GM19468 (cell line): ENCODE results near the gene MTCH2.

Experiments
- ATAC-seq: cut with Tn5 transposase; IDR thresholded peaks from one replicate; pipeline ENCODE4 v1.9.1; 2021; ENCODE audit warnings: mild to moderate bottlenecking, moderate library complexity, moderate number of reproducible peaks; ENCODE audit not compliant: unreplicated experiment; ENCODE audit errors: extremely low read depth

Gene MTCH2

GRCh38 chr11:47592970-47593369 lies 49.4 kb downstream of the MTCH2 start:
- ATAC-seq, result no peak

DNA sequence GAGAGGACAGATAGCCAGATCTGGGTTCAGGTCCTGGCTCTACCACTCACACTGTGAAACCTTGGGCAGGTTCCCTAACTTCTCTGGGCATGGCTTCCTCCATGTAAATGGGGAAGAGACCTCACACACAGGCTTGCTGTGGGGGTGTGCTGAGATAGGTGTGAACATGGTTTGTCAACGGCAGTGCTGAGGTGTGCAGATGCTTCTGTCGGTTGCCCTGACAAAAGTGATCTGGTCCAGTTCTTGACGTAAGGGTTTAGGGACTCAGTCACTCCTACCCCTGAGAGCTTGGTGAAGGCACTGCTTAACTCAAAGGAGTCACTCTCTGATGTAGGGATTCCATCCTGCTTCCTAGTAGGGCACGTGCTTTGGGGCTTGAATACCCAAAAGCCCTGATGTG lies 50.1 kb downstream of the MTCH2 start:
- no peak for ATAC-seq

DNA sequence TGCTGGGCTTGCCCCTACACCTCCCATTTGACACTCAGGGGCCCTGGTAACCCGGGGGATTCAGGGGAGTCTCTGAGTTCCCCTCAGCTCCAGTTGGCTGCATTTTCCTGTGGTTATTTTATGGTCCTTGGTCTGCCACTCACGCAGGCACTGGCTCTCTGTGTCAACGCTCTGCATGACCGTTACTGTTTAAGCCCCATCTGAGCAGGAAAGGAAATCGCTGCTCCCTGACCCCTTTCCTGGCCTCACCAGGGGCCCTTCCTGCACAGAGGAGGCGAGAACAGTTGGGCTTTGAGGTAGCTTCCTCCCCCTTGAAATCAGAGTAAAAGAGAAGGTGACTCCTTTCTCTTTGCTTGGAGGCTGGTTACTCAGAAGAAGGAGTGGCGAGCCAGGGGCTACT lies 50.6 kb downstream of the MTCH2 start:
- ATAC-seq, result no peak

GRCh38 chr11:47589977-47590861 lies 52.1 kb downstream of the MTCH2 start:
- ATAC-seq, result no peak

GRCh38 chr11:47589584-47589976 lies 52.8 kb downstream of the MTCH2 start:
- no peak for ATAC-seq

DNA sequence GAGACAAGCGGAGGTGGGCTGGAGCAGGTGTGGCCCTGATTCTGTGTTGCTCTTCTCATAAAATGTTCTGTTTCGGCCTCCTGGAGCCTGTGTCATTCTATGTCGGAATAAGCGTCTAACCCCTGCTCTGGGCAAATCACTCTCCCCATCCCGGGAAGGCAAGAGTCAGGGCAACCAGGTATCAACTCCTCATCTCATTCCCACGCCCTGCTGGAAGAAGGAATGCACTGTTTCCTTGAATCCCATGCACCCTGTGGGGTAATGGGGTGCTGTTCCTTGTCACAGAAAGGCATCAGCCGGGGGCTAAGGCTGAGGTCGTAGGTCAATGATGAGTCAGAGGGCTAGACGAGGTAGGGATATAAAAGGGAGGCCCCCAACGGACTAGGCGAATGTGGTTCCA lies 53.2 kb downstream of the MTCH2 start:
- ATAC-seq, result no peak

- no peak for ATAC-seq
These were observed 54.5 kb downstream of the MTCH2 start for GRCh38 chr11:47587723-47588326.

GRCh38 chr11:47587039-47587716 lies 55.2 kb downstream of the MTCH2 start:
- ATAC-seq, result no peak

DNA sequence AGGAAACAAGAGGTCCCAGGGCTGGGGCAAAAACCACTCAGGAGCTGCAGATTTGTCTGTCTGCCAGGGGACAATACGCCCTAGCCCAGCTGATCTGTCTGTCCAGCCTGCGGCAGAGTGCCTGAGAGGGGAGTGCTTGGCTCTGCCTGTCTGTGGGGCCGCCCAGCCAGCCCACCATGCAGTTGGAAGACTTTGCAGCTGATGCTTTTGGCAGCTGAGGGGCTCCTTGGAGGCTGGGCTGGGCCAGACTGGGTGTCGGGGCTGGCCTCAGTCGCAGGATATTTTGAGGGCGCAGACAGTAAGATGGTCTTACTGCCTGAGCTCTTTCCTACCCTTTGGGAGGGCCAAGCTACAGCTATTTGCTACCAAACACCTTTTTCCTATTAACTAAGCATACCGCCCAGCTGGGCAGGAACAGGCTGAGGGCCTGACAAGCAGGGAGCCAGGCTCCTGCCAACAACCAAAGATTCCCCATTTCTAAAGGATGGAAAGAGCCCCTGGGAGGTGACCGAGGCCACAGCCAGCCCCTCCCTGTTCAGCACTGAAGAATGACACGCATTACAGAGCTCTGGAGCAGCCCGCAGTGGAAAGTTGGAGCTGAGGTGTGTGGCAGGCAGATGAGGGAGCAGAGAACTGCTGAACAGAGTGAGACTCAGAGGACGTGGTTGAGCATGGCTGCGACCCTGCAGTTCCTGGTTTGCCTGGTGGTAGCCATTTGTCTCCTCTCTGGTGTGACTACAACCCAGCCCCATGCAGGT lies 56.1 kb downstream of the MTCH2 start, which contains the start of gene FAM180B:
TSS of gene FAM180B (plus strand) at position 581 of the 758 bp plus-strand sequence. CDS start at position 672, 91 bp downstream.
- ATAC-seq, result no peak

GRCh38 chr11:47583844-47584243 lies 58.5 kb downstream of the MTCH2 start:
- no peak for ATAC-seq

DNA sequence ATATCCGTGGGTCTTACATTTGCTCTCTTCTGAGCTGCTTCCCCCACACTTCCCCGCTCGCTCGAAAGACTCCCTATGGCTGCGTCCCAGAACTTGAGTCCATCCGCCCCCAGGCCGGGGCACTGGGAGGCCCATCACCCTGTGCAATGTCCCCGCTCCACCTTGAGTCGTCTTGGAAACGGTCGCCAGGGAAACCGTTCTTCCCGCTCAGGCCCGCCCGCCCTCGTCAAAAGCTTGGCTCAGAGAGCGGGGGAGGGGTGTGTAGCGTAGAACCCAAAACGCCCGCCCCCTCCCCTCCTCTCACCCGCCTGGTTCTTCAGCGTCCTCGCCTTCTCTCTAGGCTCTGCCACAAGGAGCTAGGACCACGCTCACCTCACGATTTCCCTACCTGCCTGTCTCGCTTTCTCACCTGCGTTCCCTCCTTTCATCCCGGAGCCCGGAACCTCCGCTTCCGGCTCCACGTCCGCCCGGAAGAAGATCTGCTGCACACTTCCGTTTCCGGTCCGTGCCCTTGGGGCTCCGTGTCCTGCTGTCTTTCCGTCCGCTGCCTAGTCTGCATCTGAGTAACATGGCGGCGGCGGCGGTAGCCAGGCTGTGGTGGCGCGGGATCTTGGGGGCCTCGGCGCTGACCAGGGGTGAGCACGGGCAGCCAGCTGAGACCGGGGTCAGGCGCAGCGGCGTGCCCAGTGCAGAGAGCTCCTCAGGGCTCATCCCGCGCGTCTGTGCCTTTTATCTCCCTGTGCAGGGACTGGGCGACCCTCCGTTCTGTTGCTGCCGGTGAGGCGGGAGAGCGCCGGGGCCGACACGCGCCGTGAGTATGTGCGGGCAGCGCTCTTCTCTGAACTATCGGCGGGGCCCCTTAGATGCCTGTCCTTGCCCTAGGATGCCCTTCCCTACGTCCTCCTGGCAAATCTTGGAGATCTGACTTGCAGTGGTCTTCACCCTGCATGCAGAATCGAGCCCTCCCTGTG lies 63.5 kb downstream of the MTCH2 start, which contains the start of the genes KBTBD4 and NDUFS3:
TSS of gene KBTBD4 (minus strand) at position 447 of the 971 bp plus-strand sequence. CDS start at position 428, 19 bp downstream.
TSS of gene NDUFS3 (plus strand) at position 551 of the 971 bp plus-strand sequence. CDS start at position 569, 18 bp downstream.
- ATAC-seq, result peak; percentile 88

GRCh38 chr11:47577460-47578041 lies 64.8 kb downstream of the MTCH2 start:
- ATAC-seq, result no peak

DNA sequence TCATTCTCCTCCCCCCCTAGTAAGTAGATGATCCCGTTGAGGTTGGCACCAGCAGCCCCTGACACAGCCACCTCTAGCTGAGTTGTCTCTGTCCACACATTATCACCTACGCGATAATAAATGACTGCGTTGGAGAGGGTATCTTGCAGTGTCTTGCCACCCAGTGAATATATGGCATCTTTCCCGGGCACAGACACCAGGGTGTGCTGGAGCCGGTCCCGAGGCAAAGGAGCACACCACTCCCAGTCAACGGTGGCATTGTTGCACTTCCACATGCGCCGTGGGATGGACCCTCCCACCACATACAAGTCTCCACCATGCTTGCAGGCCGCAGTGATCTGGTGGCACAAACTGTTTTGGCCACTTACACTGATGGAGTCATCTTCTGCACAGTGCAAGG lies 69.0 kb downstream of the MTCH2 start:
- no peak for ATAC-seq

GRCh38 chr11:47572715-47573255 lies 69.6 kb downstream of the MTCH2 start:
- no peak for ATAC-seq

DNA sequence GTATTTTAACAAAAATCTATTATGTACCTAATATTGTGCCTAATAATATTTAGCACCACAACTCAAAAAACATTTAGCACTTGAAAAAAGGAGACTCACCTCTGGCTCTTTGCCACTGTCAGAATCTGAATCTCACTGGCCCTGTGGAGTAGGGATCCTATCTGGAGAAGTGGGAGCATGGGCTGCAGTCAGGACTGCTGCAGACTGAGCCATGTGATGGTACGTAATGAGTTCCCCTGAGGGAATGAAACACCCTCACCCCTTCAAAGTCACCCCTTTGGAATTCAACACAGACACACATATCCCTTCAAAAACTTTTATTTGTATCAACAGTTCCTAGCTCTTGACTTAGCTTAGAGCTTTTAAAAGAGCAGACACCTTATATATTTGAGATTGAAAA lies 70.5 kb downstream of the MTCH2 start:
- ATAC-seq, result no peak

DNA sequence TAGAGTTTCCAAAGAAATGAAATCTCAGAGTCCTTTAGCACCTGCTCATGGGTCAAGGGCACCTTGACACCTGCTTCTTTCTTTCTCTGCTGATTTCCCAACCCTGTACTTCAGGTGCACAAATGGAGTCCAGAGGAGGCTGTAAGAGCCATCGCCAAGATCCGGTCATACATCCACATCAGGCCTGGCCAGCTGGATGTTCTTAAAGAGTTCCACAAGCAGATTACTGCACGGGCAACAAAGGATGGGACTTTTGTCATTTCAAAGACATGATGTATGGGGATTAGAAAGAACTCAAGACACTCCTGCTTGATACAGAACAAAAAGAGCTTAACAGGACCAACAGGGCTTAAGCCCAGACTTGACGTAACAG lies 71.0 kb downstream of the MTCH2 start:
- no peak for ATAC-seq

DNA sequence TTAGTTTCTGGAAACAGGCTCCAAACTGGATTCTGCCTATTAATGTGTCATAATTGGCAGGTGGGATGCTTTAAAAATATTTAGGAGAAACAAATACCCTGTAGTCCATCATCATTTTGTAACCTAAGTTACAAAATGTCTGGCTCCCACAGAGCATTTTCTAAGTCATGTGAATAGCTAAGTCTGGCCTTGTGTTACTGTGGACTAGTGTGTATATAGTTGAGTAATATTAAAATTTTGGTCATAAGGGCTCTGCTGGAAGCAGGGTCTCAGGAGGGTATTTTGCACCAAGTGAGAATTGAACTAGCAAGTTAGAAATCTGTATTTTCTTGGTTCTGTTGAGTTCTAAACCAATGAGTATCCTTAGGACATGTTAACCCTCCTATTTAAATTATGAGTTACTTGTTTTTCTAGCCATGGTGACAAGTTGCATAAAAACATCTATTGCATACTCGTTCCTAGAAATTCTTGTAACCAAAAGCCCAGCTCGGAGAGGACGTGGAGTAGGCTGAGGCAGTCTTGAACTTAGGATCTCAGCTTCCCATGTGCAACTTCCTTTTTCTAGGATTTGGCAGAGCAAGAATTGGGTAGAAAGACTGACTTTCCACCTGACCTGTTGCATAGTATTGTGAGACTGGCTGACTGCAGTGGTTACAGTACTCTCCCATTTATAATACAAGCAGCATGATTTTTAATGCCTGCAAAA lies 71.6 kb downstream of the MTCH2 start:
- no peak for ATAC-seq

DNA sequence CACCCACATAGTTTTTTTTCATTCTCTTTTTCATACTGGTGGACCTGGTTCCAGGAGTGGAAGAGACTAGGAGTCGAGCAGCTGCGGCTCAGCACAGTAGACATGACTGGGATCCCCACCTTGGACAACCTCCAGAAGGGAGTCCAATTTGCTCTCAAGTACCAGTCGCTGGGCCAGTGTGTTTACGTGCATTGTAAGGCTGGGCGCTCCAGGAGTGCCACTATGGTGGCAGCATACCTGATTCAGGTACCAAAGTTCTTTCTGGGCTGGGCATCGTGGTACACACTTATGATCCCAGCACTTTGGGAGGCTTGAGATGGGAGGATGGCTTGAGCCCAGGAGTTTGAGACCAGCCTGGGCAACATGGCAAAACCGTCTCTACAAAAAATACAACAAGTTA lies 72.7 kb downstream of the MTCH2 start:
- ATAC-seq, result no peak
